SK-N-SH (cell line): ENCODE data around the gene CXCL9. TPM values are rescaled to one million over a fixed set of nuclear protein-coding genes. Genes with fewer than 3 reads are reported as not detected.
A peak's percentile ranks its signal among the peaks of the same experiment; 100 is the strongest.
"Not testable (repeated sequence)": the region's sequence is repeated elsewhere in the genome, so short reads cannot be mapped to it uniquely, and the experiment has no call there.

ENCODE experiments used
- CTCF ChIA-PET: fragments of 300-600, 350-600 bp; formaldehyde crosslinking; extraction: SDS; loops from one replicate; lab custom pipeline; 2021; lab: Yijun Ruan, JAX
- POLR2A ChIA-PET: fragments of 350-600 bp; sonication (Branson Sonifier 250); formaldehyde crosslinking; extraction: SDS; loops from one replicate; lab custom pipeline; 2020; ENCODE audit warnings: antibody characterized with exemption, inconsistent platforms; lab: Yijun Ruan, JAX
- DNase-seq: peaks from one replicate; pipeline ENCODE4 v3.0.0; 2012
- H2AFZ ChIP-seq: fragments of 200-600 bp; sonication (generic); 2 replicates; pipeline ENCODE4 v1.8.1; 2016; ENCODE audit warnings: antibody characterized with exemption, mild to moderate bottlenecking, low read depth
- H3F3A ChIP-seq: fragments of 200-600 bp; sonication (generic); replicated peaks from 2 replicates; pipeline ENCODE3; 2016; ENCODE audit warnings: antibody characterized with exemption, mild to moderate bottlenecking; ENCODE audit not compliant: insufficient read depth
- H3K27ac ChIP-seq, 2 experiments: fragments of 200-500 bp in 1 of 2; fragments of 200-600 bp in 1 of 2; sonication (Bioruptor generic) in 1 of 2; sonication (generic), shearing (Covaris generic) in 1 of 2; 2 replicates each; pipeline versions ENCODE4 v1.5.1 to v1.6.1; 2014 to 2016; ENCODE audit warnings: low read depth in 2 of 2, inconsistent platforms in 1 of 2, low read length in 1 of 2, mild to moderate bottlenecking in 1 of 2, mixed read lengths in 1 of 2
- H3K27me3 ChIP-seq: fragments of 200-600 bp; sonication (generic), shearing (Covaris generic); 2 replicates; pipeline ENCODE4 v1.6.1; 2016; ENCODE audit warnings: mixed run types; ENCODE audit not compliant: insufficient read depth
- H3K36me3 ChIP-seq, 2 experiments: fragments of 200-500 bp in 1 of 2; fragments of 200-600 bp in 1 of 2; sonication (Bioruptor generic) in 1 of 2; sonication (generic) in 1 of 2; replicated peaks in 1 of 2; 2 replicates each; pipeline versions ENCODE3 to v1.5.1; 2014 to 2016; ENCODE audit warnings: low read length in 1 of 2, mild to moderate bottlenecking in 1 of 2; ENCODE audit not compliant: insufficient read depth in 2 of 2, control insufficient read depth in 1 of 2
- H3K4me1 ChIP-seq, 2 experiments: fragments of 200-500 bp in 1 of 2; fragments of 200-600 bp in 1 of 2; sonication (Bioruptor generic) in 1 of 2; sonication (generic), shearing (Covaris generic) in 1 of 2; 2 replicates each; pipeline versions ENCODE4 v1.5.1 to v1.6.1; 2014 to 2016; ENCODE audit warnings: low read depth in 1 of 2, low read length in 1 of 2, mixed run types in 1 of 2; ENCODE audit not compliant: insufficient read depth in 2 of 2, control insufficient read depth in 1 of 2
- H3K4me2 ChIP-seq: fragments of 200-600 bp; sonication (generic), shearing (Covaris generic); 2 replicates; pipeline ENCODE4 v1.6.1; 2017; ENCODE audit warnings: mixed run types
- H3K4me3 ChIP-seq, 2 experiments: fragments of 200-500 bp in 1 of 2; fragments of 200-600 bp in 1 of 2; sonication (Bioruptor generic) in 1 of 2; sonication (generic), shearing (Covaris generic) in 1 of 2; 2 replicates each; pipeline versions ENCODE4 v1.5.1 to v1.8.1; 2014 to 2016; ENCODE audit warnings: low read depth in 2 of 2, inconsistent platforms in 1 of 2, low read length in 1 of 2, mild to moderate bottlenecking in 1 of 2, mixed read lengths in 1 of 2, moderate library complexity in 1 of 2
- H3K79me2 ChIP-seq: fragments of 200-600 bp; sonication (generic); 2 replicates; pipeline ENCODE4 v1.8.1; 2017; ENCODE audit warnings: mild to moderate bottlenecking; ENCODE audit not compliant: insufficient read depth
- H3K9ac ChIP-seq: fragments of 200-600 bp; sonication (generic); 2 replicates; pipeline ENCODE4 v1.6.1; 2017; ENCODE audit warnings: mixed run types
- H3K9me2 ChIP-seq: fragments of 200-600 bp; sonication (generic); 2 replicates; pipeline ENCODE4 v1.6.1; 2017; ENCODE audit warnings: mixed run types
- H3K9me3 ChIP-seq: fragments of 200-600 bp; sonication (generic); 2 replicates; pipeline ENCODE4 v1.6.1; 2017; ENCODE audit warnings: mixed run types, mild to moderate bottlenecking, moderate library complexity
- H4K20me1 ChIP-seq: fragments of 200-600 bp; sonication (generic); 2 replicates; pipeline ENCODE4 v1.6.1; 2017; ENCODE audit warnings: mild to moderate bottlenecking, mixed run types; ENCODE audit not compliant: insufficient read depth
- CHD2 ChIP-seq: fragments of 150-350 bp; IDR thresholded peaks from 2 replicates; pipeline ENCODE4 v1.6.1; 2018; ENCODE audit warnings: low read length; ENCODE audit not compliant: partially characterized antibody
- EP300 ChIP-seq, 2 experiments: IDR thresholded peaks; 2 replicates each; pipeline versions ENCODE4 v1.4.0 to v1.6.1; 2012; ENCODE audit warnings: borderline replicate concordance in 1 of 2, low read depth in 1 of 2, low read length in 1 of 2
- FOSL2 ChIP-seq: IDR thresholded peaks from 2 replicates; pipeline ENCODE4 v1.4.0; 2012; ENCODE audit warnings: low read depth, mild to moderate bottlenecking, moderate library complexity, borderline replicate concordance
- FOXM1 ChIP-seq: IDR thresholded peaks from 2 replicates; pipeline ENCODE4 v1.4.0; 2012; ENCODE audit warnings: low read depth, mild to moderate bottlenecking
- JUND ChIP-seq: IDR thresholded peaks from 2 replicates; pipeline ENCODE4 v1.4.0; 2012
- MEF2A ChIP-seq: IDR thresholded peaks from 2 replicates; pipeline ENCODE4 v1.4.0; 2012; ENCODE audit warnings: low read depth, borderline replicate concordance
- NFIC ChIP-seq: IDR thresholded peaks from 2 replicates; pipeline ENCODE4 v1.4.0; 2012; ENCODE audit warnings: borderline replicate concordance
- POLR2AphosphoS5 ChIP-seq: IDR thresholded peaks from 2 replicates; pipeline ENCODE4 v1.6.1; 2012; ENCODE audit warnings: low read depth, low read length
- RAD21 ChIP-seq: IDR thresholded peaks from 2 replicates; pipeline ENCODE4 v1.6.1; 2012; ENCODE audit warnings: mild to moderate bottlenecking, low read length
- SMC3 ChIP-seq: IDR thresholded peaks from 2 replicates; pipeline ENCODE4 v1.6.1; 2012; ENCODE audit warnings: low read depth, low read length, improper control_type of control experiment
- TEAD4 ChIP-seq: IDR thresholded peaks from 2 replicates; pipeline ENCODE4 v1.4.0; 2012; ENCODE audit warnings: mild to moderate bottlenecking, borderline replicate concordance; ENCODE audit not compliant: insufficient read depth
- WGBS: methylation state at CpG from one replicate; pipeline ENCODE4 v1.1.6; 2017; ENCODE audit warnings: low lambda C conversion rate; 5-methylcytosine and 5-hydroxymethylcytosine counted together
- polyA plus RNA-seq, 3 experiments: library from polyadenylated mRNA; depleted of rRNA; stranded (reverse); fragments of >200 nt; gene quantifications; 2 replicates each; pipeline ENCODE4 v1.2.3, GENCODE V29; 2012
- TF ChIP-seq, protein P1 (sequence below): IDR thresholded peaks from 2 replicates; pipeline ENCODE4; 2012
- TF ChIP-seq, protein P2 (sequence below): IDR thresholded peaks from 2 replicates; pipeline ENCODE4 v1.4.0; 2012; ENCODE audit warnings: low read depth, borderline replicate concordance
- TF ChIP-seq, protein P3 (sequence below): fragments of 150-350 bp; IDR thresholded peaks from 2 replicates; pipeline ENCODE4 v1.6.1; 2017; ENCODE audit warnings: antibody characterized with exemption, low read length, low read depth, borderline replicate concordance

Gene CXCL9
- polyA plus RNA-seq, 1 of the 3 experiments (the other 2 are of a cell fraction): not detected

DNA sequence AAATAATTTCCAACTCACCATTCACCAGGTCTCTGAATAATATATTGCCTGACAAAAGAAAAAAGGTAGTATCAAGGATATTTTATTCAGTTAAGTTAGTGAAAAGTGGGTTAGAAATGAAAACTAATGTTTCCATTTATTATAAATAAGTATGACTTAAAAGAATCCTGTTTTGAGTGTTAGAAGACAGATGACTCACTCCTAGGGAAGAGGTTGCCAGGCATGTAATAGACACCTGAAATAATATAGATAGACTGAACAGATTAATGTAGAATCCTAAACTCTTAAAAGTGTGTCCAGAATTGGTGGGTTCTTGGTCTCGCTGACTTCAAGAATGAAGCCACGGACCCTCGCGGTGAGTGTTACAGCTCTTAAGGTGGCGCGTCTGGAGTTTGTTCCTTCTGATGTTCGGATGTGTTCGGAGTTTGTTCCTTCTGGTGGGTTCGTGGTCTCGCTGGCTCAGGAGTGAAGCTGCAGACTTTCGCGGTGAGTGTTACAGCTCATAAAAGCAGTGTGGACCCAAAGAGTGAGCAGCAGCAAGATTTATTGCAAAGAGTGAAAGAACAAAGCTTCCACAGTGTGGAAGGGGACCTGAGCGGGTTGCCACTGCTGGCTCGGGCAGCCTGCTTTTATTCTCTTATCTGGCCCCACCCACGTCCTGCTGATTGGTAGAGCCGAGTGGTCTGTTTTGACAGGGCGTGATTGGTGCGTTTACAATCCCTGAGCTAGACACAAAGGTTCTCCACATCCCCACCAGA, 35.1 kb upstream of the CXCL9 start:
- H3K27ac ChIP-seq, H3F3A ChIP-seq, H3K27me3 ChIP-seq, H3K36me3 ChIP-seq, H2AFZ ChIP-seq, H3K79me2 ChIP-seq, DNase-seq, H3K4me2 ChIP-seq, H3K9me2 ChIP-seq, H3K4me1 ChIP-seq, POLR2A ChIA-PET, H4K20me1 ChIP-seq, H3K9ac ChIP-seq, H3K4me3 ChIP-seq, H3K9me3 ChIP-seq: not testable (repeated sequence)
- TF ChIP-seq, protein P1, sequence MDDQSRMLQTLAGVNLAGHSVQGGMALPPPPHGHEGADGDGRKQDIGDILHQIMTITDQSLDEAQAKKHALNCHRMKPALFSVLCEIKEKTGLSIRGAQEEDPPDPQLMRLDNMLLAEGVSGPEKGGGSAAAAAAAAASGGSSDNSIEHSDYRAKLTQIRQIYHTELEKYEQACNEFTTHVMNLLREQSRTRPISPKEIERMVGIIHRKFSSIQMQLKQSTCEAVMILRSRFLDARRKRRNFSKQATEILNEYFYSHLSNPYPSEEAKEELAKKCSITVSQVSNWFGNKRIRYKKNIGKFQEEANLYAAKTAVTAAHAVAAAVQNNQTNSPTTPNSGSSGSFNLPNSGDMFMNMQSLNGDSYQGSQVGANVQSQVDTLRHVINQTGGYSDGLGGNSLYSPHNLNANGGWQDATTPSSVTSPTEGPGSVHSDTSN: peak; percentile 29; the same call in 1 of the 2 replicates
- CTCF ChIA-PET: interaction anchor here (1.1 kb wide), 1 partner anchor 46 kb away, joined by 3 read pairs; no protein-coding TSS in a partner anchor
- WGBS: 64% methylated on average over 16 of the region's 18 CpGs

DNA sequence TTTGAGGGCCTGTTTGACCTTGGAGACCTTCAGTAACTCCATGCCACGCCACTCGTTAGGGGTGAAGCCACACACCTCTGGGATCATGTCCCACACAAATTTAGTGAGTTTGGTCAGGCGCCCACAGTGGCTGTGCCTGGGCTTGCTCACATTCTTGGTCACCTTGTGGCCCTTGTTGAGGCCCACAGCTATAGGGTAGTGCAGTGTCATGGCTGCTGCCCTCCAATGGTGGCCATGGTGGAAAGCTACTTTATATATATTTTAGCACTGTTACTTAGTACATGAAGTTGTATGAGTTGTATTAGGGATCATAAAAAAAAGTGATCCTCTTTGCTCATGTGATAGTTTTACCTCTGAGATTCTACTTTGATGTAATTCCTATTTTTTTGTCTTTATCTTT, 29.5 kb upstream of the CXCL9 start:
- Histone ChIP-seq H3K4me3 (no peak overlapping the region), H4K20me1 (no peaks in the 10 kb centered on the region), H3K9ac (no peak overlapping the region), H3K9me2 (no peaks in the 10 kb centered on the region), H3K79me2 (no peaks in the 10 kb centered on the region), H3K27ac (no peak overlapping the region), H3K4me2 (no peak overlapping the region), H3K27me3 (no peaks in the 10 kb centered on the region; the same call in 1 of the 2 replicates), H3K4me1 (no peaks in the 10 kb centered on the region), H3F3A (no peaks in the 10 kb centered on the region), H2AFZ (no peak overlapping the region), H3K36me3 (no peaks in the 10 kb centered on the region), H3K9me3 (no peaks in the 10 kb centered on the region)
- DNase-seq: no peak
- WGBS: 70% methylated on average over 3 of the region's 3 CpGs
- no peak for TF ChIP-seq SMC3
- TF ChIP-seq, protein P2, sequence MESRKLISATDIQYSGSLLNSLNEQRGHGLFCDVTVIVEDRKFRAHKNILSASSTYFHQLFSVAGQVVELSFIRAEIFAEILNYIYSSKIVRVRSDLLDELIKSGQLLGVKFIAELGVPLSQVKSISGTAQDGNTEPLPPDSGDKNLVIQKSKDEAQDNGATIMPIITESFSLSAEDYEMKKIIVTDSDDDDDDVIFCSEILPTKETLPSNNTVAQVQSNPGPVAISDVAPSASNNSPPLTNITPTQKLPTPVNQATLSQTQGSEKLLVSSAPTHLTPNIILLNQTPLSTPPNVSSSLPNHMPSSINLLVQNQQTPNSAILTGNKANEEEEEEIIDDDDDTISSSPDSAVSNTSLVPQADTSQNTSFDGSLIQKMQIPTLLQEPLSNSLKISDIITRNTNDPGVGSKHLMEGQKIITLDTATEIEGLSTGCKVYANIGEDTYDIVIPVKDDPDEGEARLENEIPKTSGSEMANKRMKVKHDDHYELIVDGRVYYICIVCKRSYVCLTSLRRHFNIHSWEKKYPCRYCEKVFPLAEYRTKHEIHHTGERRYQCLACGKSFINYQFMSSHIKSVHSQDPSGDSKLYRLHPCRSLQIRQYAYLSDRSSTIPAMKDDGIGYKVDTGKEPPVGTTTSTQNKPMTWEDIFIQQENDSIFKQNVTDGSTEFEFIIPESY: no peak
- POLR2A ChIA-PET: no interaction called here
- CTCF ChIA-PET: interaction anchor here (1.3 to 2.3 kb wide), 2 partner anchors 16 to 41 kb away, joined by 3 to 6 read pairs; no protein-coding TSS in a partner anchor

DNA sequence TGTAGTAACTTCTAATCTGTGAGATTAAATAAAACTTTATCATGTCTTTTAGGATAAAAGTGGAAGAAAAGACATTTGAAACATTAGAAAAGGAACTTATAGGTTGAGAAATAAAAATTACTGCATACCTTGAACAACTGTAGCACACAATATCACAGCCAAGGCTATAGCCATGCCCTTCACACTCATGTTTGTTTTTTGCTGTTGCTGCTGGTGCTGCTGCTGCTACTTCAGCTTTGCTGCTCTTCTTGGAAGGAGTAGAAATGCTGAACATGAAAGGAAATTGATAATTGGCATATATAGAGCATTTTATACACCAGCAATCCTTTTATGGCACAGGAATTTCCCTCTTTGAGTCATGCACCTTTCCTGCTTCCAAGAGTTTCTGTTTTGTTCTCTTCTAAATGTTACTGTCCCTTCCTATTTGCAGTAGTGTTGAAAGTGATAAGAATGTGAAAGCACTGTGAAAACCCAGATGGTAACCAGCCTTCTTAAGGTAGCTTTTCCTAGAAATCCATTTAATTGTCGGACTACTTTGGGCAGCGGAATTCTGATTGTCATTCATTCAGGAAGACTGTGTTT, 28.6 kb upstream of the CXCL9 start, which contains the start of gene CXCL11:
TSS of gene CXCL11 (minus strand) at position 272 of the 582 bp plus-strand sequence. CDS start at position 189, 83 bp downstream.
- H3K4me2 ChIP-seq: no peak within 1 kb of the TSS
- H3K9me3 ChIP-seq: no peaks in the 10 kb centered on the region
- no peak for DNase-seq
- no peaks in the 10 kb centered on the region for H3K4me1 ChIP-seq
- no peak within 1 kb of the TSS for H3K4me3 ChIP-seq
- CTCF ChIA-PET: no interaction called here
- H3K9ac ChIP-seq: no peak within 1 kb of the TSS
- H4K20me1 ChIP-seq: no peaks in the 10 kb centered on the region
- H3K79me2 ChIP-seq: no peaks in the 10 kb centered on the region
- no peaks in the 10 kb centered on the region for H3F3A ChIP-seq
- no peaks in the 10 kb centered on the region; the same call in 1 of the 2 replicates for H3K27me3 ChIP-seq
- no peaks in the 10 kb centered on the region for H3K36me3 ChIP-seq
- POLR2A ChIA-PET: no interaction called here
- no peak within 1 kb of the TSS for H2AFZ ChIP-seq
- H3K27ac ChIP-seq: no peak within 1 kb of the TSS
- no peaks in the 10 kb centered on the region for H3K9me2 ChIP-seq
- WGBS: 78% methylated on average over 2 of the region's 2 CpGs
- TF ChIP-seq, protein P3, sequence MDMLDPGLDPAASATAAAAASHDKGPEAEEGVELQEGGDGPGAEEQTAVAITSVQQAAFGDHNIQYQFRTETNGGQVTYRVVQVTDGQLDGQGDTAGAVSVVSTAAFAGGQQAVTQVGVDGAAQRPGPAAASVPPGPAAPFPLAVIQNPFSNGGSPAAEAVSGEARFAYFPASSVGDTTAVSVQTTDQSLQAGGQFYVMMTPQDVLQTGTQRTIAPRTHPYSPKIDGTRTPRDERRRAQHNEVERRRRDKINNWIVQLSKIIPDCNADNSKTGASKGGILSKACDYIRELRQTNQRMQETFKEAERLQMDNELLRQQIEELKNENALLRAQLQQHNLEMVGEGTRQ: no peak
- TF ChIP-seq TEAD4 (no peak), FOXM1 (no peak), CHD2 (no peak), MEF2A (no peak), JUND (no peak), EP300 (IDR thresholded peaks at IDR 0.05; ENCODE audit: borderline replicate concordance in 1 of 2, low read depth in 1 of 2, low read length in 1 of 2) (no peak), POLR2AphosphoS5 (no peak), FOSL2 (no peak), RAD21 (no peak), NFIC (no peak)
- TF ChIP-seq, protein P2: no peak
